Stimulated activated CD8-positive, alpha-beta memory T cell treated with anti-CD3 and anti-CD28 coated beads, Interleukin-15, amount 100 ng/mL, for 24 hours (primary cell): ENCODE data around the gene CR1L.
"Not testable (repeated sequence)": the region's sequence is repeated elsewhere in the genome, so short reads cannot be mapped to it uniquely, and the experiment has no call there.

Experiments used
- DNase-seq: peaks from one replicate; pipeline ENCODE4 v3.0.0-alpha.2; 2020; ENCODE audit warnings: low read depth

The CR1L gene

DNA sequence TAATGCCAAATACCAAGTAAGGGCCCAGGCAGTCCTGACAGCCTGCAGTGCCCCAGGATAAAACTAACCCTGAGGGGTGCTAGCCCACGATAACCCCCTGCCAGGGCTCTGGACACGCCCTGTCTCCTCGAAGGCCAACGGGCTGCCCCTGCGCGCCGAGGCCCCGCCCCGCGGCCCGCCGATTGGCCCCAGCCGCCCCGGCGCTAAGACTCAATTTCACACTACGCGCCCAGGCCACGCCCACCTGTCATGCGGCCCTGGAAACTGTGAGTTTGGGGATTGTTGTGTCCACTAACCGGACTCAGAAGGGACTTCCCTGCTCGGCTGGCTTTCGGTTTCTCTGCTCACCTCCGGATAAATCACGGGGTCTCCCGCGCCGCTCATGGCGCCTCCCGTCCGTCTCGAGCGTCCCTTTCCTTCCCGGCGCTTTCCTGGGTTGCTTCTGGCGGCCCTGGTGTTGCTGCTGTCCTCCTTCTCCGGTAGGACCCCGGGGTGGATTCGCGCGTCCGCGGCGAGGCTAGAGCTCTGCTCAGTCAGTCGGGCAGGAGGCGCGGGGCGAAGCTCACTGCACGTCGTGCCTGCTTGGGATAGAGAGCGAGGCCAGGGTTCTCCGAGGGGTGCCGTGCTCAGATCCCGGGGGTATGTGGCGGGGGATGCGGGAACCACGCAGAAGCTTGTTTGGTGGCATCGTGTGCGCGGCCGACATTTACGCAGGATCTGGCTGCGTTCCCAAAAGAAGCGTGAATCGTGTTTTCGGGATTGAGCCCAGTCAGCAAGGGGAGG is at the start of gene CR1L:
Gene CR1L, plus strand, starts transcription at position 282 of the 783 bp plus-strand sequence. Its CDS starts 101 bp downstream, at position 383.
- peak; percentile 39 for DNase-seq

- no peak for DNase-seq
Observed at GRCh38 chr1:207603777-207604176, 41.2 kb upstream of the CR1L start.

- no peak for DNase-seq
Observed at GRCh38 chr1:207605444-207606361, 39.2 kb upstream of the CR1L start.

- DNase-seq = no peak
Observed at GRCh38 chr1:207606362-207606755, 38.6 kb upstream of the CR1L start.

GRCh38 chr1:207612762-207613161 is 32.2 kb upstream of the CR1L start:
- no peak for DNase-seq

DNA sequence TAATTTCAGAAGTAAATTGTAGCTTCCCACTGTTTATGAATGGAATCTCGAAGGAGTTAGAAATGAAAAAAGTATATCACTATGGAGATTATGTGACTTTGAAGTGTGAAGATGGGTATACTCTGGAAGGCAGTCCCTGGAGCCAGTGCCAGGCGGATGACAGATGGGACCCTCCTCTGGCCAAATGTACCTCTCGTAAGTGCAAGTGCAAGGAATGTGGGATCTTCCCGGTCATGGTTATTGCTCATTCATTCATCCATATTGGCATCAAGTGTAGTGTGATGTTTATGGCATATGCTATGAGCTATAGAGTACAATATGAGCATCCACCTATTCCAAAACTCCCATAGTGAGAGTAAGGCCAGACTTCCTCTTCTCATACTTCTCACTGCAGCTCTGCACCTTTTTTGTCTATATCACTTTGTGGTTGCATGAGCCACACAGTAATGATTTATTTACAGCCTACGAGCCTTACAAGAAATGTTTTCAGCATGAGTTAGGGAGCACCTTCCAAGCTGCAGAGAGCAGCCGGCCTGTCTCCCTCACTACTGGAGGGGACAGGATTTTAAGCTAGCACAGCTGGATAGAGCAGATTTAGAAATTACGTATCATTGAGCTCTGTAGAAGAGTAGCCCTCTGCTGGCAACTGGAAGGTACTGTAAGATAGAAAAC is 24.9 kb upstream of the CR1L start:
- no peak for DNase-seq

DNA sequence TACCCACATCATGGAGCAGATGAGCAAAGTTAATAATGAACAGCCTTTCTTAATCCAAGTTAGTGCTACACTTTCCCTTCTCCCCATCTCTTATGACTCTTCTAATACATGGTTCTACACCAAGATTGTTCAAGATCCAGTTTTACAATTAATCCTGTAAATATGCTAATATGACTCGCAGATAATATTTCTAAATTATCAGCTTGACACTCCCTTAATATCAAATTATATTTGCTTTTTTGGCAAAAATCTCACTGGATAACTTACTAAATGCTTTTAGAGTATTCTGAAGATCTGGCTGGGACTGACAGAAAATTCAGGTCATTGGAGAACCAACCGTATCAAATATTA is 24.4 kb upstream of the CR1L start:
- no peak for DNase-seq

DNA sequence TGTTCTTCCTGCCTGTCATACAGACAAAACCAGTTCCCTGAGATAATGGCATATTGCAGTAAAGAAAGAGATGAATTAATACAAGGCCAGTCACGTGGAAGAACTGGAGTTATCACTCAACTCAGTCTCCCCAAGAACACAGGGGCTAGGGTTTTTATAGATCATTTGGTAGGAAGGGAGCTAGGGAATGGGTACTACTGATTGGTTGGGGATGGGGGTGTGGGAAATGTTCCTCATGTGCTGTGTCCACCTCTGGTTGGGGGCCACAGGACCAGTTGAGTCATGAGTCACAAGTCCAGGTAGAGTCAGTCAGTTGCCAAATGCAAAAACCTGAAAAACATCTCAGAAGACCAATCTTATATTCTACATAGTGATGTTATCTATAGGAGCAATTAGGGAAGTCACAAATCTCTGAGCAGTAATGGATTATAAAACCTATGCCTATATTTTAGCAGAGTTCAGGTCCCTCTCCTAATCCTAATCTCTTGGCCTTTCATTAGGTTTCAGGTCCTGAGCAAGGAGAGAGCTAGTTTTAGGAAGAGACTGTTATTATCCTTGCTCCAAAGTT is 19.3 kb upstream of the CR1L start:
- DNase-seq = not testable (repeated sequence)

DNA sequence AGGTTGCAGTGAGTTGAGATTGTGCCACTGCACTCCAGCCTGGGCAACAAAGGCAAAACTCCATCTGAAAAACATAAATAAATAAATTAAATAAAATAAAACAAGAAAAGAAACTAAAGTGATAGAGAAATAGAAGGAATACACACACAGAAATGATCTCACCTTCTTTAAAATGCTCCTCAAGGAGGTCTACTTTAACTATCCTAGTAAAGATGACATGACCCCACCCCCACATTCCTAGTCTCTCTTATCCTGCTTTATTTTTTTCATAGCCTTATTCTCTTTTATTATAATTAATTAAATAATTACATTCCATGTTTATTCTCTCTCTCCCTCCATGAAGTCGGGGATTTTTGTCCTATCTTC is 18.0 kb upstream of the CR1L start:
- DNase-seq = no peak

DNA sequence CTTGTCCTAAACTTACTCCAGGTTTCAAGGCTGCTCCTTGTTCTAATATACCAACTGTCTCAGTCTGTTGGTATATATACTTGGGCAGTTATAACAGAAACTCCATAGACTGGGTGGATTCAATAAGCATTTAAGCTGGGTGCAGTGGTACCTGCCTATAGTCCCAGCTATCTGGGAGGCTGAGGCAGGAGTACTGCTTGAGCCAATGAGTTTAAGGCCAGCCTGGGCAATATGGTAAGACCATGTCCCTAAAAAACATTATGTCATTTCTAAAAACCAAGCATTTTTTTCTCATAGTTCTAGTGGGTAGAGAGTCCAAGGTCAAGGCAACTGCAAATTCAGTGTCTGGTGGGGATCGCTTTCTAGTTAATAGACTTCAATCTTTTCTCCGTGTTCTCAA is 17.4 kb upstream of the CR1L start:
- DNase-seq = no peak

GRCh38 chr1:207628776-207629175 is 16.2 kb upstream of the CR1L start:
- no peak for DNase-seq

DNA sequence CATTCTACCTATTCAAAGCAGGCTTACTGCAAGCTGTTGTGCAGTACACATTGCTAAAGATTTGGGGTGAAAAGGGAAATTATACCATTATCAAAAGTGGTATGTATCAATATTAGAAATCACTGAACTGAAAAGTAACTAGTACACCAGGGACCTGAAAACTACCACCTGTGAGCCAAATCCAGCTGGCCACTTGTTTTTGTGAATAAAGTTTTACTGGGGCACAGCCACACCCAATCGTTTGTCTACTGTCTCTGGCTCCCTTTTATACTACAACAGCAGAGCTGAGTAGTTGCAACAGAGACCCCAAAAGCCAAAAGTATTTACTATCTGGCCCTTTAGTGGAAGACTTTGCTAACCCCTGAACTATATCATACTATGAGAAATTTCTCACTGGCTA is 13.8 kb upstream of the CR1L start:
- DNase-seq = no peak

DNA sequence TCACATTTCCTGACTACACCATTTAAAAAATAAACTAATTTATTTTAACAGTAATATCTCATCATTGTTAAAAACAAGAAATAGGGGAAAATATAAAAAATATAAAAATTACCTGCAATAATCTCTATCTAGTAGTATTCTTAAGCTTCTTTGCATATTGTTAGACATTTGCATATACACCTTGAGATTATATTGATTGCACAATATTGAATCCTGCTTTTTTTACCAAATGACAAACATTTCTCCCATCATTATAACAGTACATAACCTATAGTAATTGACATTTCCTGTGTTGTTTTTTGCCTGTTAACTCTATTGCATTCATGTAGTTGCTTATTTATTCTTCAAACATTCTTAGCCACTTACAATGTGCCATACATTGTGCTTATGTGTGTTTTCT is 11.7 kb upstream of the CR1L start:
- DNase-seq = no peak

DNA sequence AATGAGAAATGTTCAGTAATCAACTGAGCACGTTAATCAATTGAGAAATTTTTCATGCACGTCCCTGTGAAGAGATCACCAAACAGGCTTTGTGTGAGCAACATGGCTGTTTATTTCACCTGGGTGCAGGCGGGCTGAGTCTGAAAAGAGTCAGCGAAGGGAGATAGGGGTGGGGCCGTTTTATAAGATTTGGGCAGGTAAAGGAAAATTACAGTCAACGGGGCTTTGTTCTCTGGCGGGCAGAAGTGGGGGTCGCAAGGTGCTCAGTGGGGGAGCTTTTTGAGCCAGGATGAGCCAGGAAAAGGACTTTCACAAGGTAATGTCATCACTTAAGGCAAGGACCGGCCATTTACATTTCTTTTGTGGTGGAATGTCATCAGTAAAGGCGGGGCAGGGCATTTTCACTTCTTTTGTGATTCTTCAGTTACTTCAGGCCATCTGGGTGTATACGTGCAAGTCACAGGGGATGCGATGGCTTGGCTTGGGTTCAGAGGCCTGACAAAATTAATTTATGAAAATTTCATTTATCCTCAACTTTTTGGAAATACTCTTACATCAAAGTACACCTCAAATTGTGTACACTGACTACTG is 11.1 kb upstream of the CR1L start:
- not testable (repeated sequence) for DNase-seq

- not testable (repeated sequence) for DNase-seq
Observed at GRCh38 chr1:207634293-207634692, 10.6 kb upstream of the CR1L start.

DNA sequence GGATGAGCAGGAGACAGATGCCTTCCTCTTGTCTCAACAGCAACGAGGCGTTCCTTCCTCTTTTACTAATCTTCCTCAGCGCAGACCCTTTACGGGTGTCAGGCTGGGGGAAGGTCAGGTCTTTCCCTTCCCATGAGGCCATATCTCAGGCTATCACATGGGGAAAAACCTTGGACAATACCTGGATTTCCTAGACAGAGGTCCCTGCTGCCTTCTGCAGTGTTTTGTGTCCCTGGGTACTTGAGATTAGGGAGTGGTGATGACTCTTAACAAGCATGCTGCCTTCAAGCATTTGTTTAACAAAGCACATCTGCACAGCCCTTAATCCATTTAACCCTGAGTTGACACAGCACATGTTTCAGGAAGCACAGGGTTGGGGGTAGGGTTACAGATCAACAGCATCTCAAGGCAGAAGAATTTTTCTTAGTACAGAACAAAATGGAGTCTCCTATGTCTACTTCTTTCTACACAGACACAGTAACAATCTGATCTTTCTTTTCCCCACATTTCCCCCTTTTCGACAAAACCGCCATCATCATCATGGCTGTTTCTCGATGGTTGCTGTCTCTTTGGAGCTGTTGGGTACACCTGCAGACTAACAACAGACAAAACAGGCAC is 9.3 kb upstream of the CR1L start:
- not testable (repeated sequence) for DNase-seq

DNA sequence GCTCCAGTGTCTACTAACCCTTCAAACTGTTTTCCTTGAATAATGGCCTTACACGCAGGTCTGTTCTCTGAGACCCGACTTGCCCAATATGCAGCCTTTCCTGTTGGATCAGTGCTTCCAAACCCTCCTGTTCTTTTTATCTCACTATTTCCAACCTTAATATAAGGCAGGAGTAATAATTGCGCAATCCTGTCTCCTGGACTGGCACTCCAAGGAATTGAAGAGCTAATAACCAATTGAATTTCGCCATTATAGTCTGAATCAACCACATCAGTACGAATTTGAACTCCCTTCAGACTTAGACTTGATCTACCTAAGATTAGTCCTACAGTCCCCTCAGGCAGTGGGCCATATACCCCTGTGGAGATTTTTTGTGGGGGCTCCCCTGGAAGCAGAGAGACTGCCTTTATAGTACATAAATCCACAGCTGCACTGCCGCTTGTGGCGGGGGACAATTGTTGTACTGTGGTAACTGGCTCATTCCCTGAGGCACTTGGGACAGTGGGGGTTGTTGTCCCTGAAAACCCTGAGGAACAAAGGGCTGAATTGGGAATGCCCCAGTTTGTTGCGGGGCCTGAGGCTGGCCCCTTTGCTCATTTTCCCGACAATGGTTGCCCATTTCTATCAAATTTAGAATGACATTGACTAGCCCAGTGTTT is 6.3 kb upstream of the CR1L start:
- DNase-seq = not testable (repeated sequence)

GRCh38 chr1:207639362-207639761 is 5.6 kb upstream of the CR1L start:
- not testable (repeated sequence) for DNase-seq

DNA sequence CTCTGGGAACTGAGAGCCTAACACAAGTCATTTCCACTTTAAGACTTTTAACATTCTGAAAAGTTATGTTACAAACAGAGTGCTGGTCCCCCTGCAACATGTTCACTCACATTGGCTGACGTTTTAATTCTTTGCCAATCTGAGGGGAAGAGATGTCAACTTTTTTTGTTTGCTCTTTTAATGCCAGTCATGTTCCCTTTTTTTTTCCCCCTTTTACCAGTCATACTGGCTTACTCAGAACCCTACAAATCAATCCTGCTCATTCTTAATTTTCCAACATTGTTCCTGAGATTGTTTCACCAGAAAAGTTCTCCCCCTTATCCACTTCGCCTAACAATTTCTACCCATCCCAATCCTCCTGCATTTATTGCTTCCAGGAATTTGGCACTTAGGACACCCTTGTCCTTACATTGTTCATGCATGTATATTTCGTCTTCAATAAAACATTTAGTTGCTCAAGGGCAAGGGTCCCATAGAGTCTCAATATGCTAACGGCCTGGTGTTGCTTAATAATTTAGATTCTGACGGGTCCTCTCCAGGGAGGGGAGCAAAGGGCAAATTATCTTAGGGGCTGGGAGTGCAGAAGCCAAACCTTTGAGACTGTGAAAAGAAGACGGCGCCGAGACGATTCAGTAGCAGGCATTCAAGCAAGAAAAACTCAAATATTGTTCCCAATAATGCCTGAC is 624 bp upstream of the CR1L start:
- DNase-seq = no peak

DNA sequence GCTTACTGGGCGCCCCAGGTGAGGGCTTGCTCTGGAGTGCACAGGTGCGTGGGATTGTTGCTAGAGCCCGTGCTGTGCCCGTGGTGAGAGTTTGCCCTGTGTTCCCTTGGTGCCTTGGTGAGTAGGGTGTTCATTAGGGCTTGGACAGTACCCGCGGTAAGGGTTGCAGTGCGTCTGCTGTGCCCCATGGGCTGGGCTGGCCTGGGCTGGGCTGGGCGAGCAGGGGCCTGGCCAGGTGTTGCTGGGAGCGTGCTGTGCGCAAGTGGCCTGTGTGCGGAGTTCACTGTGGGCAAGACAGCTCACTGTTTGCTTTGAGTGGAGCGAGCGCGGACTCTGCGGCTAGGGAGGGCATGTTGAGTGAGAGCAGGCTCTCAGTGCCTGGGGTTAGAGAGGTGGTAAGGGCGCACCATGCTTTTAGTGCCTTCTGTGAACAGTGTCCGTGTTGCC is 725 bp downstream of the CR1L start:
- no peak for DNase-seq
